ENCODE data around the gene ITGB2.

- TF ChIP-seq POLR2AphosphoS5 (IDR thresholded peaks at IDR 0.05; ENCODE audit: low read depth, low read length) (no peak), FOXP2 (optimal IDR thresholded peaks at IDR 0.05; ENCODE audit: borderline replicate concordance, extremely low read depth, extremely low read length, insufficient read depth) (no peak)
These were observed 82.4 kb downstream of the ITGB2 start for GRCh38 chr21:44838039-44838895.

All from PFSK-1 (cell line).